GM21576 (cell line): ENCODE data around the gene SLC11A2.
"Not testable (repeated sequence)": the region's sequence is repeated elsewhere in the genome, so short reads cannot be mapped to it uniquely, and the experiment has no call there.

Experiments used
- ATAC-seq: cut with Tn5 transposase; IDR thresholded peaks from one replicate; pipeline ENCODE4 v1.9.1; 2021; ENCODE audit warnings: mild to moderate bottlenecking, moderate library complexity; ENCODE audit not compliant: unreplicated experiment

SLC11A2 gene

GRCh38 chr12:51027342-51027835, 1.2 kb upstream of the SLC11A2 start:
- no peak for ATAC-seq

DNA sequence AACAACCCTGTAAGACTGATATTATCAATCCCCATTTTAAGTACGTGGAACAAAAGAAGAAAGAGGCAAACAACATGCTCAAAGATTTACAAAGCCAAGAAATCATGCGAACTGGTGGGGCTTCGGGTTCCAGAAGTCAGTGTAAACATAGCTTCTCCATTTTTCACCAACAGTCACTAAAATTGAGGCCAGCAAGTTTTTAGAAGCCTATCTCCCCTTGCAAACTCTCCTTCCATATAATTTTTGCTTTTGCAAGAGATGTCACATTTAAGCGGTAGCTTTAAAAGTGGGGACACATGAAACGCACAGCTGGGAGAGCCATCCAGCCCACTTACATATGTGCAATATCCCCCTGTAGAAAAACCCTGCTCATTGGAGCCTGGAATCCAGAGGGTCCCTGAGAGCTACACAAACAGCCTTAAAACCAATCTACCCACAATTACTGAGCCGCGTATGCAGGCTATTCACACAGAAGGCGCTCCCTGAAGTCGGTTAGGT, 797 bp downstream of the SLC11A2 start:
- no peak for ATAC-seq

DNA sequence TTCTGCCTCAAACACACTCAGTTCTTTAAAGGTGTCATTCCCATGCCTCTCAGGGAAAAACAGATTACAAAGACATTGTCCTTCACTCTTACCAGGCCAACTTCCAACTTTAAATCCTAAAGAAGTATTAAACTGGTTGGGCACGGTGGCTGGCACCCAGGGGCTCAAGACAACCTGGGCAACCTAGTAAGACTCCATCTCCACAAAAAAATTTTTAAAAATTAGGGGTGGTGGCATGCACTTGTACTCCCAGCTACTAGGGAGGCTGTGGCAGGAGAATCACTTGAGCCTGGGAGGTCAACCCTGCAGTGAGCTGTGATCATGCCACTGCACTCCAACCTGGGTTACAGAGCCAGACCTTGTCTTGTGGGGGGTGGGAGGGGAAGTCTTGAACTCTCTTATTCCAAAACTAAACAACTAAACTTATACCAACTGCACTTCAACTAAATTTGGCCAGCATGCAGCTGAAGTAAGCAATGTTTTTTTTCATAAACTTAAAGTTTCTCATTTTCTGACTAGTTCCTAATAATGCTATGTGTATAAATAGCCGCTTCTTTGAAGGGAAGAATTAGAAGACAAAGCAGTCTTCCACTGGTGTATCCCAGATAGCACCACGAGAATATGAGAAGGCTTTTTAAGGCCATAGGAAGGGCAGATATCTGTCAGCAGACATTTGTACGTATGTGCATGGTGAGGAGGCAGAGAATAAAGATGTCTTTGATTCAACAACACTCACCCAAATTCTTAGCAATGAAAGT, 2.4 kb downstream of the SLC11A2 start:
- no peak for ATAC-seq

DNA sequence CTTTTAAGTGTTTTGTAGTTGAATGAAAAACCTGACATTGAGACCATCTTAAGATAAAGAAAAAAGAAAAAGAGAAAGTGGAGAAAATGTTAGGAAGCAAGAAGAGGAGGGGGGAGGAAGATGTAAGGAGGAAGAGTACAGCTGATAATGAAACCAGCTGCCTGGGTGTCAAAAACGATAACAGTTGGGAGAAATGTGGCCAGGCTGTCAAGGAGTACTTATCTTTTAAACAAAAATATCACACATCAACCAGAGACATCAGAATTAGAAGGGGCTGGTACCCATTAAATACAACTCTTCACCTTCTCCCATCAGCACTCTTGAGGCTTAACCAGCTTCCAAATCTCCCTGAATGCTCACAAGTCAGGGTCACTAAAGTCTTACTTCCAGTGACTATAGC, 4.5 kb downstream of the SLC11A2 start:
- no peak for ATAC-seq

- no peak for ATAC-seq
These were observed 5.6 kb downstream of the SLC11A2 start for GRCh38 chr12:51020448-51021182.

- ATAC-seq: no peak
These were observed 6.3 kb downstream of the SLC11A2 start for GRCh38 chr12:51019927-51020326.

- no peak for ATAC-seq
These were observed 7.2 kb downstream of the SLC11A2 start for GRCh38 chr12:51018956-51019355.

GRCh38 chr12:51017452-51017851, 8.7 kb downstream of the SLC11A2 start:
- no peak for ATAC-seq

- not testable (repeated sequence) for ATAC-seq
These were observed 11.7 kb downstream of the SLC11A2 start for GRCh38 chr12:51014467-51014866.

GRCh38 chr12:51013441-51013840, 12.7 kb downstream of the SLC11A2 start:
- no peak for ATAC-seq

DNA sequence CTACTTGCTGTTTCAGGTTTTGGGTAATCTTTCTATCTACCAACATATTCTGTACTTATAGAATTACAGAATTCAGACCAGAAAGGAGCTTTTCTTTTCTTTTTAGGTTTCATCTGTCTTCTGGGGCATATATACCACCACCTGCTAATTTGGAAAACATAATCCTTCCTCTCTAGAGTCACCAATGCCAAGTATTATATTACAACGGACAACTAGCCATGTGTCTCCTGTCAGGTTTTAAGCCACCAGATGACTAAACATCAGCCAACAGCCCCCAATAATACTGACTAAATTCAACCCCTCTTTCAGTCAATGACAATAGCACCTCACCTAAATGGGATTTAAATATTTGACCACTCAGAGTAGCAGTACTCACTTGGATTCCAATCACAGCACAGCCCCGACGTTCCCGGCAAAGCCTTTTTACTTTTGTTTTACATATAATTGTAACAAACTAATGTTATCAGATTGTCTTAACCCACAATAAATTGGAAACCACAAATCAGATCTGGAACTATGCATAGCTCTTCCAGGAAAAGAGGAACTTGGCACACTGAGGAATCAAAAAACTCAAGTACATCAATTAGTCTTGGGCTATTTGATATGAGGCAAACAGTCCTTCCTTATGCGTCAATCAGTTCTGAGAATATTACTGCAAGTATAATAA, 13.5 kb downstream of the SLC11A2 start:
- no peak for ATAC-seq

- ATAC-seq: no peak
These were observed 14.2 kb downstream of the SLC11A2 start for GRCh38 chr12:51011955-51012354.

DNA sequence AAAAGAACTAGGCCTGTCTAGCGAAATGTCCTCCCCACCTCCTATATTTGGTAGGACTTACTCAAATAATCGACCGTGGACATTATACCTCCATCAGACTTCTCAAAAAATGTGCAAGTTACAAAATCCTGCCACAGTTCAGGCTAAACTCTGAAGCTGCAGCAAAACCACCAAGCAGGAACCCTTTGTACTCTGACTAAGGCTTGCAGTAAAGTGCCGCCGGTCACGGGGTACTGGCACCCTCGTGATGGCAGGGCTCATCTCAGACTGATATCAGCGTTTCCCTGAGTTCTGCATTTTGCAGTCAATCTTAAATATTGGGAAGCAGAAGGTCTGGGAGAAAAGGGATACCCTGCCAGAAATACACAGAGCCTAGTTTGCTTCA, 17.1 kb downstream of the SLC11A2 start:
- no peak for ATAC-seq

DNA sequence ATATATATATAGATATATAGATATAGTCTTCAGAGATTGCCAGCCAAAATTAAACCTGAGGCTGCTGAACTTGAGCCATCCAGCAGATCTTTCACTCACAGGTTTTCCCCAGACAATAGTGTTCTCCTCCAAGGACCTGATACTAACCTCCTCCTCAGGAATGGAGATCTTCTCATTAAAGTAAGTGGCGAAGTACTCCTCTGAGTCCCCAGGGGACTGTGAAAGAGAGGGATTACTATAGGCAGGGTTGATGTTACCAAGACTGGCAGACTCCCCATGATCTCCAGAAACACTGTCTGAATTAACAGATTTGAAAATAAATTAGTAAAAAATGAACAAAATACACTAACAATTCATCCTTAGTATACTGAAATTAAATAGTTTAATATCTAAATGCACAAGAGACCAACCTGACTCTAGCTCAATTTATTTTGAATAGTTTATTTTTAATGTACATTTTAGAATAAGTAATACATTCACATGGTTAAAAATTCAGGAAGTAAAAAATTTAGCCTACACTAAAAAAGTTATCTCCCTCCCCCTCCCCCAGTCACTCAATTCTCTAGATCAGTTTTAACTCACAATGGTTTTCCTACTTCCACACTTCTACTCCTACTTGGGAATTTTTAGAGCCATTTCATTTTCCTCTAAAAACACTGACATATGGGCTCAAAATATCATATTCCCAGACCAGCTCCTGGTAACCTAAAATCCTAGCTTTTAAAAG, 17.7 kb downstream of the SLC11A2 start:
- ATAC-seq: no peak

DNA sequence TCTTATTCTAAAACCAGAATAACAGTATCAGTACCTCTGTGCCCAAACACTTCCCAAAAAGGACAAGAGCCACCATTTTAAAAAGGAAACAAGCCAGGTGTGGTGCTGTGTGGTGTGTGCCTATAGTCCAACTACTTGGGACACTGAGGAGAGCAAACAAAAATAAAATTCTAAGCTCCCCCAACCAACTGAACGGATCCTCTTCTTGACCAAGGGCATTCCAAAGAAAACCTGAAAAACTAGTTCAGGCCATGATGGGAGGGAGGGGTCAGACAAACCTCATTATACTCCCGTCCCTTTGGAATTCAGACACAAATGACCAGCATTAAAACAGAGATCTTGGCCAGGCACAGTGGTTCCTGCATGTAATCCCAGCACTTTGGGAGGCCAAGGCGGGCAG, 20.5 kb downstream of the SLC11A2 start:
- ATAC-seq: no peak

- ATAC-seq: no peak
These were observed 21.2 kb downstream of the SLC11A2 start for GRCh38 chr12:51005030-51005429.

DNA sequence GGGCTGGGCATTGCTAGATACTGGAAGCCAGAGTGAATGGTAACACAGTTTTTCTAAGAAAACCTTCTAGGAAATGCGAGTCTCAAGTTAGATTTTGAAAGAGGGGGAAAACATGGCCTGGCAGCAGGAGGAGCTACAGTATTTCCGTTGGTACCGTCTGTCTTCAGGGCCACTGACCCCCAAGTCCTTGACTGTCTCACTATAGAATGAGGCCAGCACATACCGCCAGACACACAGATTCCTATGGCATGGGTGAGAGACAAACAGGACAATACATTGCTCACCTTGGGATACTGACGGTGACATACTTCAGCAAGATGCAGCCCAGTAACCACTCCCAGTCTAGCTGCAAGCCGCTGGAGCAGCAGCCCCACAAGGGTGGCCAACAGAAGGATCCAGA, 21.7 kb downstream of the SLC11A2 start:
- ATAC-seq: no peak

- ATAC-seq: no peak
These were observed 24.4 kb downstream of the SLC11A2 start for GRCh38 chr12:51001799-51002198.

DNA sequence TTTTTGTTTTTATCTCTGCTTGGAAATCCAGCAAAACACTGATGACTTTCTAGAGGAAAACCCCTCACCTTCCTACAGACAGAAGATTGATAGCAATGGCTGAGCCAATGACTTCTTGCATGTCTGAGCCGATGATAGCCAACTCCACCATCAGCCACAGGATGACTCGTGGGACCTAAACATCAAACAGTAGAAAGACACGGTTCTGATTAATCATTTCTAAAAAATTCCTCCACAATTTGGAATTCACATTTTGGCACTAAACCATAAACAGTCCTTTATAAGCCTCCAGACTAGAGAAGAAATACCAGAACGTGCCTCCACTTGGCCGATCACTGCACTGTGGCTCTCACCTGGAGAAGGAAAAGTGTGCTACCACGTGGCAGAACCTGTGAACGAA, 25.9 kb downstream of the SLC11A2 start:
- ATAC-seq: no peak

DNA sequence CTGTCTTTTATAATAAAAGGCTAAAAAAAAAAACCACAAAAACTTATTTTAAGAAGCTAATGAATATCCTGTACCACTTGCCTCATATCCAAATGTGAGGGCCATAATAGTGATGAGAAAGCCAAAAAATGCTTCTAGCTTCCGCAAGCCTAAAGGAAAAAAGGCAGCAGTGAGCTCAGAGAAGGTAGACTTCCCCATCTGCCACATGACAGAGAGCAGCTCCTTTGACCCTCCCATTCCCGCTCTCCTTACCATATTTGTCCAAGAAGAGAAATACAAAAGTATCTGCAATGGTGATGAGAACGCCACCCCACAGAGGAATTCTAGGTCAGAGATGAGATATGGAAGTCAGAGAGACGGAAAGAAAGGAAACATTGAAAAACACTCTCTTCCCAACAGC, 27.1 kb downstream of the SLC11A2 start:
- no peak for ATAC-seq

DNA sequence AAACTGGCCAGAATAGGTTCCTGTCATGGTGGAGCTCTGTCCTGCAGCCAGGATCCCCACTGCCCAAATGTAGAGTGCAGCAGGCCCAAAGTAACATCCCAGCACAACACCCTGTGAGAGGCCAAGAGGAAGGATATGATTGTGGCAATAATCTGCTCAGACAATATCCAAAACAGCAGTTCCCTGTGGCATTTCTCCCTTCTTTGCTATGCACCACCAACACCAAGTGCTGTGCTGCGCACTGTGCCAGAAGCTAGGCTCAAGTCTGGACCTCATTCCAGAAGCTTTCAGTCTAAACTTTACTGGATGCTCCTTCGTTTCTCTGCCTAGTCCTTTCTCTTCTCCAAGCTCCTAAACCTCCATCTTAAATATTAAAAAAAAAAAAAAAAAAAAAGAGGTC, 33.4 kb downstream of the SLC11A2 start:
- ATAC-seq: no peak
